Subcutaneous adipose tissue (tissue), 4 donors: ENCODE results near the gene VPS13C. TPM values are rescaled to one million over a fixed set of nuclear protein-coding genes. Genes with fewer than 3 reads are reported as not detected.

Source experiments
- total RNA-seq, 4 donors: library from RNA; depleted of rRNA; stranded (reverse); fragments of >200 nt; gene quantifications; one replicate each; pipeline ENCODE4 v1.1.0, GENCODE V29; 2016
- TF ChIP-seq, protein P1 (sequence below): fragments of 450-650 bp; IDR thresholded peaks from one replicate; pipeline ENCODE4 v1.5.1; 2016; ENCODE audit warnings: low read depth, mild to moderate bottlenecking, control low read depth, antibody characterized with exemption, moderate library complexity

VPS13C gene
- total RNA-seq, 4 donors from 2014 or later = 113 to 141 (median 139) TPM

DNA sequence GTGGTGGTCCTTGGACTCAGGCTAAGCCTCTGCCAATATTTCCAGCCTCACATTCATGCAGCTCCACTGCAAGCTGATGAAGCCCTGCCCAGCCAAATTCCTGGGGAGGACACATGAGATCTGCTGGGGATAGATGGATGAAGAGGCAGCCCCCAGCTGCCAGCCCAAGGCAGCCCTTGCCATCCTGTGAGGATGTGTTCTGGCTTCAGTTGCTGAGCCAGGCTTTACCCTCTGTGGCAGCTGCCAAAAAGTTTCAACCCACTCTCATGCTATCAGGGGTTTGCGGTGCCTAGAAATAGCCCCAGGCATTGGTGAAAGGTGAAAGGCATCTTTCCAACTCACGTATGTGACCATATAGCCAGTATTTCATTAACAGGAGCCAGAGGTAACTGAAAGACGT, 44.2 kb upstream of the VPS13C start:
- TF ChIP-seq, protein P1, sequence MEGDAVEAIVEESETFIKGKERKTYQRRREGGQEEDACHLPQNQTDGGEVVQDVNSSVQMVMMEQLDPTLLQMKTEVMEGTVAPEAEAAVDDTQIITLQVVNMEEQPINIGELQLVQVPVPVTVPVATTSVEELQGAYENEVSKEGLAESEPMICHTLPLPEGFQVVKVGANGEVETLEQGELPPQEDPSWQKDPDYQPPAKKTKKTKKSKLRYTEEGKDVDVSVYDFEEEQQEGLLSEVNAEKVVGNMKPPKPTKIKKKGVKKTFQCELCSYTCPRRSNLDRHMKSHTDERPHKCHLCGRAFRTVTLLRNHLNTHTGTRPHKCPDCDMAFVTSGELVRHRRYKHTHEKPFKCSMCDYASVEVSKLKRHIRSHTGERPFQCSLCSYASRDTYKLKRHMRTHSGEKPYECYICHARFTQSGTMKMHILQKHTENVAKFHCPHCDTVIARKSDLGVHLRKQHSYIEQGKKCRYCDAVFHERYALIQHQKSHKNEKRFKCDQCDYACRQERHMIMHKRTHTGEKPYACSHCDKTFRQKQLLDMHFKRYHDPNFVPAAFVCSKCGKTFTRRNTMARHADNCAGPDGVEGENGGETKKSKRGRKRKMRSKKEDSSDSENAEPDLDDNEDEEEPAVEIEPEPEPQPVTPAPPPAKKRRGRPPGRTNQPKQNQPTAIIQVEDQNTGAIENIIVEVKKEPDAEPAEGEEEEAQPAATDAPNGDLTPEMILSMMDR = no peak

DNA sequence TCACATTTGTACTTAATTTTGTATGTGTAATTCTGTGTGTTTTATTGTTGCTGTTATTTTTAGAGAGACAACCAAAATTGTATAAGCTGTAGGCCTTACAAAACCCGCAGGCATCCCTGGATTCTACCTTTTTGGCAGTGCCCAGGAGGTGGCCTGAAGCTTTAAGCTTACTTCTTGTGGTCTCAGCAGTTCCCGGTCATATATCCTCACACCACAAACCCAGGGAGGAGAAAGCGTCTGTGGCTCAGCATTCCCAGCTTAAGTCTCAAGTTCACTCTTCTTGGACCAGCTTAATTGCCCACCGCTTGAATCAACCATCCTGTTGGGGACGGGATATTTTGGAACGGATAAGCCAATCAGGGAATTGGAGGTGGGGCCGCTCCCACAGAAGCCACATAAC, 43.2 kb upstream of the VPS13C start:
- TF ChIP-seq, protein P1 = no peak

DNA sequence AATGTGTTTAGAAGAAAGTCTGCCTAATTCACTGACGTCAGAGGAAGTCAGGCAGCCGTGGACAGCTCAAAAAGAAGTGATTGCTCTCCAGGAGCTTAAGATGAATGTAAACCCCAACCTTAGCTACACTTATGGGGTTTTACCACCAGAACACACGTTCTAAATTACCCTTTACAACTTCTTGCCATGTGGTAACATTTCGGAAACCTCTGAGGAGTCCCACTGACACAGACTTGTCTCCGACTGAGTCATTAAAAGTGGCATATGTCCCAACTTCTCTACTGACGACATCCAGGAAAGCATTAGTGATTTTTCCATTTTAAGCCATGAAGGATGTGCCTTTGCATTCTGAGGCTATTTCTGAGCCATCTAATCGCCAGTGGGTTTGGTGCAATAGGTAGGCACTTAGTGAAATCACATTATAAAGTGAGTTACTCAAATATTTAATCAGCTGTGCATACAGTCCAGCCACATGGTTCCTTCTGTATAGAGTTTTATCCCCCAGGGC, 38.9 kb upstream of the VPS13C start:
- TF ChIP-seq, protein P1 = no peak

DNA sequence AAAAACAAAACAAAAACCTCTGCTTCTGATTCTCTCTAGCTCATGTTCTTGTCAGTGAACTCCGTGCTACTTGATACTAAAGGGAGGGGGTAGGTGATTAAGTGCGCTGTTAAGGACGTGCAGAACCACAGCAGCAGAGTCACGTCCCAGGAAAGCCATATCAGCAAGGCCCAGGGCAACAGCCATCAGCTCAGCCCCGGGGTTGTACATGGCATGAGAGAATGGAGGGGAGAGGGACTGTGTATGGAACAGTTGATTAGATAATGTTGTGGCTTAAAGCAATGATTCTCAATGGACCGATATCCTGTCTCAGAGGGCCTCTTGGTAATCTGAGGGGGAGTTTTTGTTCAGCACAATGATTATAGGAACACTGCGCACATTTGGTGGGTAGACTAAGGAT, 34.1 kb upstream of the VPS13C start:
- TF ChIP-seq, protein P1 = no peak

DNA sequence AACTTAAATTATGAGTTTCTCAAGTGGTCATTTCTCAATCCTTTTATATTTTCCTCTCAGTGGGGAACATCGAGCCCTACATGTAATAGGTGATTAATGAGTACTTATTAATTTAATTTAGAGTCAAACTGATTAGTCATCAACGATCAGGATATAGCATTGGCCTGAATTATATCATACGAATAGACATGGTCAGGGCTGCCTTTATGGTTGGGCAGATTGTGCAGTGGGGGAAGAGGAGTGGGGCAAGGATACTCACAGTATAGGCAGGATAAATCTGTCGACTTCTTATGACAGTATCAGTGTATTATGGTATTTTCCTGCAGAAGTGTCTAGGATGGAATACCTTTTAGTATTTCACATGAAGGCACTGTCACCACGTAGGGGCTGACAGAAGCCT, 33.6 kb upstream of the VPS13C start:
- TF ChIP-seq, protein P1 = no peak

DNA sequence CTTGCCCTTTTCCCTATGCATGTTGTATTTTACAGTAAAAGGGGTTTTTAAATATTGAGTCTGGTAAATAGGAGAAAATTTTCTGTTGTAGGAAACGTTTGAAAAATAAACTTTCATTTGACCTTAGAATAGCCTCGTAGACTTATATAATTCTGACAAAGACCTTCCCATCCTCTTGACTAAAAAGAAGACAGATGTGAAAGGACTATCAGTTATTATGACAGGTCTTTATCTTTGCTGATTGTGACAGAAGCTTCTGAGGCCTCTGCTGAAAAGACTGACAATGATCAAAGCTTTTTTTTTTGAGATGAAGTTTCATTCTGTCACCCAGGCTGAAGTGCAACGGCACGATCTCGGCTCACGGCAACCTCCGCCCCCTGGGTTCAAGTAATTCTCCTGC, 30.7 kb upstream of the VPS13C start:
- TF ChIP-seq, protein P1 = no peak

DNA sequence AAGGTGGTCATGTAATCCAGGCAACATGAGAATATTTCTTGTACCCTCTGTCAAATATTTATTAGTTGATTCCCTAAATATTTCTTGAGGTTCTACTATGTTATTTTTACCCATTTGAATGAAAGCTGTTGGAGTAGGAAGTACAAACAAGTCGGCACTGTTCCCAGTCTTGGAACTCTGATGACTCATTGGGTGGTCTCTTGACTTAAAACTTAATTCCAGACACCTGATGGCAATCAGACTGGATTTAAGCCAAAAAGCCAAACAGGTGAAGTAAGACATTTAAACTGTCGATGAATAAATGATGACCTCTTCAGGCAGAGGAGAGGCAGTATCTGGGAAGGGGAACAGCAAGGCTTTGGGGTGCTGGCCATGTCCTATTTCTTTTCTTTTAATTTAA, 29.4 kb upstream of the VPS13C start:
- TF ChIP-seq, protein P1 = no peak
